ENCODE results near the gene INPP4A.
A peak's percentile ranks its signal among the peaks of the same experiment; 100 is the strongest.

INPP4A gene

GRCh38 chr2:98550165-98550564 lies 105.5 kb downstream of the INPP4A start:
- H3K27ac ChIP-seq (replicated peaks): no peak overlapping the region
- TF ChIP-seq GABPA (IDR thresholded peaks at IDR 0.05; ENCODE audit: low read depth): no peak
- TF ChIP-seq SPI1 (IDR thresholded peaks at IDR 0.05; ENCODE audit: borderline replicate concordance, low read depth): no peak
- TF ChIP-seq POLR2AphosphoS5 (IDR thresholded peaks at IDR 0.05; ENCODE audit: low read depth): no peak
- TF ChIP-seq CTCF (IDR thresholded peaks at IDR 0.05; ENCODE audit: insufficient read depth, low read length): no peak
- TF ChIP-seq REST (IDR thresholded peaks at IDR 0.05; ENCODE audit: insufficient replicate concordance, low read depth): no peak
- no peak overlapping the region for H3K4me3 ChIP-seq (replicated peaks; ENCODE audit: insufficient read depth, low read length)
- no peaks in the 10 kb centered on the region for H3K27me3 ChIP-seq (ENCODE audit: insufficient read depth, poor library complexity, severe bottlenecking)
- DNase-seq (ENCODE audit: low read depth in 1 of 2, low spot score in 1 of 2): no peak

- DNase-seq (ENCODE audit: low read depth in 1 of 2, low spot score in 1 of 2): peak in 1 of 2 experiments; percentile 38
- H3K4me3 ChIP-seq (replicated peaks; ENCODE audit: insufficient read depth, low read length): no peak overlapping the region
- H3K27me3 ChIP-seq (ENCODE audit: insufficient read depth, poor library complexity, severe bottlenecking): no peaks in the 10 kb centered on the region
- H3K27ac ChIP-seq (replicated peaks): no peak overlapping the region
- TF ChIP-seq GABPA (IDR thresholded peaks at IDR 0.05; ENCODE audit: low read depth): no peak
- TF ChIP-seq SPI1 (IDR thresholded peaks at IDR 0.05; ENCODE audit: borderline replicate concordance, low read depth): 0 out of 2 replicates have a peak, but pooled peaks have one; percentile 8
Measured at GRCh38 chr2:98551316-98551715, 106.7 kb downstream of the INPP4A start.

GRCh38 chr2:98552499-98553179 lies 108.0 kb downstream of the INPP4A start:
- H3K27ac ChIP-seq (replicated peaks): no peak overlapping the region
- H3K27me3 ChIP-seq (ENCODE audit: insufficient read depth, poor library complexity, severe bottlenecking): no peaks in the 10 kb centered on the region
- H3K4me3 ChIP-seq (replicated peaks; ENCODE audit: insufficient read depth, low read length): no peak overlapping the region
- DNase-seq (ENCODE audit: low read depth in 1 of 2, low spot score in 1 of 2): no peak
- no peak for TF ChIP-seq POLR2AphosphoS5 (IDR thresholded peaks at IDR 0.05; ENCODE audit: low read depth)
- TF ChIP-seq REST (IDR thresholded peaks at IDR 0.05; ENCODE audit: insufficient replicate concordance, low read depth): no peak
- TF ChIP-seq CTCF (IDR thresholded peaks at IDR 0.05; ENCODE audit: insufficient read depth, low read length): no peak
- TF ChIP-seq GABPA (IDR thresholded peaks at IDR 0.05; ENCODE audit: low read depth): no peak
- TF ChIP-seq SPI1 (IDR thresholded peaks at IDR 0.05; ENCODE audit: borderline replicate concordance, low read depth): no peak

- Histone ChIP-seq H3K4me3 (replicated peaks; ENCODE audit: insufficient read depth, low read length) (no peak overlapping the region), H3K27me3 (ENCODE audit: insufficient read depth, poor library complexity, severe bottlenecking) (no peaks in the 10 kb centered on the region), H3K27ac (replicated peaks) (no peak overlapping the region)
- TF ChIP-seq REST (IDR thresholded peaks at IDR 0.05; ENCODE audit: insufficient replicate concordance, low read depth) (no peak), SPI1 (IDR thresholded peaks at IDR 0.05; ENCODE audit: borderline replicate concordance, low read depth) (no peak), POLR2AphosphoS5 (IDR thresholded peaks at IDR 0.05; ENCODE audit: low read depth) (no peak), CTCF (IDR thresholded peaks at IDR 0.05; ENCODE audit: insufficient read depth, low read length) (no peak), GABPA (IDR thresholded peaks at IDR 0.05; ENCODE audit: low read depth) (no peak)
- DNase-seq (ENCODE audit: low read depth in 1 of 2, low spot score in 1 of 2): no peak
Measured at GRCh38 chr2:98554116-98554861, 109.6 kb downstream of the INPP4A start.

All from HL-60 (cell line).